HG02973 (cell line): ENCODE results near the gene UBL5.

Experiments used
- ATAC-seq: cut with Tn5 transposase; IDR thresholded peaks from one replicate; pipeline ENCODE4 v1.9.1; 2021; ENCODE audit warnings: moderate library complexity; ENCODE audit not compliant: unreplicated experiment

The UBL5 gene

DNA sequence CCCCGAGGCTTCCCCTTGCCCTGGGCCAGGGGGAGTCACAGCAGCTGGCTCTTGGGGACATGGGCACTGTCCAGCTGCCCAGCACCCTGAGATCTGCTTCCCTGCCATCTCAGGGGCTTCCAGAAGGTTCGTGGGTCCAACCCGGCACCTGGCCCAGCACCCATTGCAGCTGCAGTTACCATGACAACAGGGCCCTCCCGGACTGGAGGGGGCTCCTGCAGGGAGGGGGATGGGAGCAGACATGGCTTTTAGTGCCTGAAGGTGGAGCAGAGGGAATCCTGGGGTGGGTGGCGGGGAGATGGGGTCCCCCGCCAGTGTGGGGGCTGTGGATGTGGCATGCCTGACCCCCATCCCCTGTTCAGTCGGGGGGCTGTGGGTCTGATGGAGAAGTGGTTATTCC is 22.1 kb downstream of the UBL5 start:
- no peak for ATAC-seq

- no peak for ATAC-seq
These were observed 22.7 kb downstream of the UBL5 start for GRCh38 chr19:9850235-9850959.

- ATAC-seq = no peak
These were observed 26.6 kb downstream of the UBL5 start for GRCh38 chr19:9854282-9854846.

GRCh38 chr19:9856609-9857008 is 28.9 kb downstream of the UBL5 start:
- ATAC-seq = no peak

DNA sequence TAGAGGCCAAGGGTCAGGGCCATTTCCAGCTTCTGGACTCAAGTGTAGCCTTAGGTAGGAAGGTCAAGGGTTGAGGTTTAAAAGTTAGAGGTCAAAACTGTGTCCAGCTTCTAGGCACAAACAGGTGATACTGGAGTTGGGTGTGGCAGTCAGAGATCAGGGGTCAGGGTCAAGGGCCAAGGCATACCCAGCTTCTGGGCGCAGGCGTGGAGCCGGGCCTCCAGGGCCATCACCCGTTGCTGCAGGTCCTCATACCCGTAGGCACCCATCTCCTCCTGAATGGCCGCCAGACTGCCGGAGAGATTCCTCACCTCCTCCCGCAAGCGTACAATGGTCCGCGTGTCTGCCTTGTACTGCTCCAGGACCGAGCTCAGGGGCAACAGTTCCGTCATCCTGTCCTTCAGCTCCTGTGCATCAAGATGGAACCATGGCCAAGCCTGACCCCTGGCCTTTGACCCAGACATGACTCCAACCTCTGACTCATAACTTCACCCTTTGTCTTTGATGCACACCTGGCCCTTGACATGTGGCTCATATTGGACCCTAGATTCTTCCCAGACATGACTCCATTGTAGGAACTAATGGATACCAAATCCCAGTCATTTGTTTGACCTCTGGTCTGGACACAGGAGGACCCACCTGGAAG is 29.5 kb downstream of the UBL5 start:
- no peak for ATAC-seq

- no peak for ATAC-seq
These were observed 30.4 kb downstream of the UBL5 start for GRCh38 chr19:9857920-9858746.

DNA sequence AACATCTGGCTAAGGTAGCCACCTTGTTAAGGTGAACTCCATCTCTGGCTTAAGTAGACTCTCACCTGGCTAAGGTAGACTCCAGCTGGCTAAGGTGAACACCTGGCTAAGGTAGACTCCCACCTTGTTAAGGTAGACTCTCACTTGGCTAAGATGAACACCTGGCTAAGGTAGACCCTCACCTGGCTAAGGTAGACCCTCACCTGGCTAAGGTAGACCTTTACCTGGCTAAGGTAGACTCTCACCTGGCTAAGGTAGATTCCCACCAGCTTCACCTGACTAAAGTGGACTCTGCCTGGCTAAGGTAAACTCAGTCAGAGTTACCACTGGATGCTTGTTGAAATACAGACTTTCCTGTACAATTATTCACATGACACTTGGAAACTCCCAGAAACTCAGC is 31.0 kb downstream of the UBL5 start:
- no peak for ATAC-seq

GRCh38 chr19:9860407-9860806 is 32.7 kb downstream of the UBL5 start:
- no peak for ATAC-seq

- ATAC-seq = no peak
These were observed 33.8 kb downstream of the UBL5 start for GRCh38 chr19:9861503-9861902.

DNA sequence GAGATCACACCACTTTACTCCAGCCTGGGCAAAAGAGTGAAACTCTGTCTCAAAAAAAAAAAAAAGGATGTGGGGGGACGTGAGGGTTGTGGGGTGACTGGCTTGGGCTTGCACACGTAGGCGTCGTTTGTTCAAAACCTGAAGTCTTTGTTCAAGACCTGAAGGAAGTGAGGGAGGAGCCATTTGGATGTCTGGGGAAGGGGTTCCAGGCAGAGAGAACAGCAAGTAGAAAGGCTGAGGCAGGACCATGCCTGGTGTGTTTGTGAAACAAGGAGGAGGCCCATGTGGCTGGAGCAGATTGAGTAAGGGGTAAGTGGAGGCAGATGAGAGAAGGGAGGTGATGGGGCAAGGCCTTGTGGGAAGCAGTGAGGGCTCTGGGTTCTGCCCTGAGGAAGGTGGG is 35.2 kb downstream of the UBL5 start:
- no peak for ATAC-seq

DNA sequence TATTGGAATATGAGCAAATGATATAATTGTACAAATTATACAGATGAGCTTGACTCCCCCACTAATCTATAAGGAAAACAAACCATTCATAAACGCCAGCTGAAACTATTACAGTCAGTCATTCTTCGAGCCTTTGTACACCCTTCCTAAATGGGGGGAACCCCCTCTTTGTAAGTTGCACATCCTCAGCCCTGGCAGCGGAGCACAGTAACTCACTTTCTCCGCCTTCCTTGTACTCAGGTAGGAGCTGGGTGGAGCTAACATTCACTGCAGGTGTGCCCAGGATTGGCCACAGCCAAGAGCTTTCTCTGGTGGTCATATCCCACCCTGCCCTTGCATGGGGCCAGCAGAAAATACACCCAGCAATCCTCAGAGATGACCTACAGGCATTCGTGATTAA is 36.0 kb downstream of the UBL5 start:
- ATAC-seq = no peak

DNA sequence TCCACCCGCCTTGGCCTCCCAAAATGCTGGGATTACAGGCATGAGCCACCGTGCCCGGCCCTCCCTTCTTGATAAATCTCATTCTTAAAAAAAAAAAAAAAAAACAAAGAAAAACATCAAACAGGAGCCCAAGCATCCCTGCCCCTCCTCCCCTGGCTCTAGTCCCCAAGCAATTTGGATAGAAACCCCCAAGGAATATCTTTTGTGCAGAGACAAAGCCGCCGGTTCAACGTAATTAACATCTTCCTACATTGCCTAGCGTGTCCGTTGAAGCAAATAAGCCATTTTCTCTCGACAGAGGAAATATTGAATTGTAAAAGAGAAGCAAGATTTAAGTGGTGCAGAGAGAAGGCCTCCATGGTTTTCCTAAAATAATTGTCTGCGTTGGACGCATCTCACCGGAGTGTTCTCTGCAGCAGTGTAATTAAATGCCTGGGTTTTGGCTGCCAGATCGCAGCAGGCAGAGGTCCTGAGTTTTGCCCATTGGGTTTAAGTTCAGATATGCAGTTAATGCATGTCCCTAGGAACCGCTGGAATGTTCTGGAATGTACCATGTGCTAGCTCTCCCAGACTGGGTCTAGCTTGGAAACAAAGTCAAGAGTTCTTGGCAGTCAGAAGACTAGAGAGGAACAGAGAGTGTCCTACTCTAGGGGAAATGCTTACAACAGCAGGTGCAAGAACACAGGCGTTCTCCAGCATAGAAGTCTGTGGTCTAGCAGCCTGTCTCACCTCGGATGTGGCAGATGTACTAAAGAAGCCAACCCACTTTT is 38.2 kb downstream of the UBL5 start:
- ATAC-seq = no peak

DNA sequence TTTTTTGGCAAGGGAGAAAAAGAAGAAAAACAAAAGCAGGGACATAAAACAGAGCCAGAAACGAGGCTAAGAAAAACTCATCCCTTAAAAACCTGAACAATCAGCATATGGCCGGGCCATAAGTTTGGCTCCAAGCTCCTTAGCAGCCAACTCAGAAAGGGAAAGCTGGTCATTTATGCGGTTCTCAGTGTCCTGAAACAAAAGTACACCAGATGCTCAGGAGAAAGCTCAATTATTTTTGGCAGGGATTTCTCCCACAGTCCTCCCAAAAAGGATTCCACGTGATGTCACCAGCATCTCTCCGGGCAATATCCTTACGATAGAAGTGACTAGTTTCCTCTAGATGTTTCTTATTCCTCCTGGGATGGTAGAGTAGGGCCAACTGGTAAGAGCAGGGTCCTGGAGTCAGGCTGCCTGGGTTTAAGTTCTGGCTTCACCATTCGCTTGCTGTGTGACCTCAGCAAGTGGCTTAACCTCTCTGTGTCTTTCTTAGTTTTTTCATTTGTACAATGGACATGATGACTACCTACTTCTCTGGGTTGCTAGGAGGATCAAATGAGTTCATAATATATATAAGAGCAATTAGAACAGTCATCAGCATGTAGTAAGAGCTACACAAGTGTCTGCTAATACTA is 41.4 kb downstream of the UBL5 start:
- no peak for ATAC-seq

GRCh38 chr19:9871626-9872338 is 44.1 kb downstream of the UBL5 start:
- ATAC-seq = no peak

- no peak for ATAC-seq
These were observed 45.0 kb downstream of the UBL5 start for GRCh38 chr19:9872618-9873242.

GRCh38 chr19:9875031-9875627 is 47.4 kb downstream of the UBL5 start:
- no peak for ATAC-seq

DNA sequence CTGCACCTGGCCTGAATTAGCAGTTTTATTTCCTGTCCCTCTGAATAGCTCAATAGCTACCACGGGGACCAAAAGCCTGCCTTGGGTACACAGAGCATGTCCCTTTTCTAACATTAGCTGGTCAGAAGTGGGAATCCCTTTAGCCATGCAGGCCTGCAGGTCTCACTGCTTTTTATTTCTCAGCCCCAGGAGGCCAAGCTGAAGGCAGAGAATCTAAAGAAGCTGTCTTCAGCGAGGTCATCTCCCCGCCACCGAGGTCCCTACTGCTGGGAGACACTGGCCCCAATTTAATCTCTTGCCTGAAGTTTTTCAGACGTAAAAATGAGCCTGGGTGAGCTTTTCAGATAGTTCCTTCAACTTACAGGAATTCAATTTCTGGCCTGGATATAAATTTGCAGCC is 48.1 kb downstream of the UBL5 start:
- no peak for ATAC-seq

- no peak for ATAC-seq
These were observed 50.2 kb downstream of the UBL5 start for GRCh38 chr19:9877780-9878510.
